Loucy (cell line): ENCODE results near the gene RALGPS1.

Source experiments
- H2AFZ ChIP-seq: fragments of 200-600 bp; sonication (generic); 2 replicates; pipeline ENCODE4 v1.6.0; 2016; ENCODE audit warnings: antibody characterized with exemption, mild to moderate bottlenecking, low read length, moderate library complexity
- H3F3A ChIP-seq: fragments of 200-600 bp; 2 replicates; pipeline ENCODE4 v1.6.0; 2016; ENCODE audit warnings: antibody characterized with exemption, low read depth, mild to moderate bottlenecking
- H3K27me3 ChIP-seq: fragments of 200-600 bp; sonication (generic); 2 replicates; pipeline ENCODE4 v1.6.1; 2014; ENCODE audit warnings: low read length, mild to moderate bottlenecking; ENCODE audit not compliant: insufficient read depth, poor library complexity, severe bottlenecking
- H3K36me3 ChIP-seq: fragments of 200-600 bp; sonication (generic); 2 replicates; pipeline ENCODE4 v1.6.1; 2016; ENCODE audit warnings: low read length; ENCODE audit not compliant: insufficient read depth
- H3K4me1 ChIP-seq: fragments of 200-600 bp; sonication (generic); 2 replicates; pipeline ENCODE4 v1.5.1; 2014; ENCODE audit warnings: low read length, mild to moderate bottlenecking; ENCODE audit not compliant: insufficient read depth, poor library complexity, severe bottlenecking
- H3K4me2 ChIP-seq: fragments of 200-600 bp; sonication (generic); 2 replicates; pipeline ENCODE4 v1.6.0; 2014; ENCODE audit warnings: antibody characterized with exemption, low read length, low read depth, mild to moderate bottlenecking; ENCODE audit not compliant: poor library complexity, severe bottlenecking
- H3K4me3 ChIP-seq: fragments of 200-600 bp; sonication (generic); 2 replicates; pipeline ENCODE4 v1.5.1; 2014; ENCODE audit warnings: low read length, mild to moderate bottlenecking, mixed read lengths; ENCODE audit not compliant: poor library complexity, severe bottlenecking
- H3K79me2 ChIP-seq: fragments of 200-600 bp; sonication (generic); 2 replicates; pipeline ENCODE4 v1.6.1; 2014; ENCODE audit warnings: low read length; ENCODE audit not compliant: insufficient read depth
- H3K9ac ChIP-seq: fragments of 200-600 bp; sonication (generic); 2 replicates; pipeline ENCODE4 v1.6.0; 2014; ENCODE audit warnings: mild to moderate bottlenecking, low read depth, low read length, moderate library complexity; ENCODE audit not compliant: poor library complexity, severe bottlenecking
- H3K9me2 ChIP-seq: fragments of 200-600 bp; sonication (generic); replicated peaks from 2 replicates; pipeline ENCODE4 v1.6.1; 2016; ENCODE audit warnings: low read depth, low read length, mixed read lengths
- H3K9me3 ChIP-seq: fragments of 200-600 bp; sonication (generic); 2 replicates; pipeline ENCODE4 v1.6.1; 2014; ENCODE audit warnings: mild to moderate bottlenecking, antibody characterized with exemption, low read length, low read depth; ENCODE audit not compliant: insufficient read depth
- H4K20me1 ChIP-seq: fragments of 200-600 bp; sonication (generic); 2 replicates; pipeline ENCODE4 v1.6.0; 2014; ENCODE audit warnings: antibody characterized with exemption, low read length, mild to moderate bottlenecking; ENCODE audit not compliant: insufficient read depth, poor library complexity, severe bottlenecking
- CTCF ChIP-seq: fragments of 200-600 bp; sonication (generic); conservative IDR thresholded peaks from 2 replicates; pipeline ENCODE4 v1.5.1; 2014; ENCODE audit warnings: mild to moderate bottlenecking, antibody characterized with exemption, low read length
- EZH2phosphoT487 ChIP-seq: fragments of 200-600 bp; IDR thresholded peaks from 2 replicates; pipeline ENCODE4 v1.6.1; 2018; ENCODE audit warnings: antibody characterized with exemption, mild to moderate bottlenecking, moderate library complexity, borderline replicate concordance

The RALGPS1 gene

GRCh38 chr9:127258606-127259471, 344.3 kb downstream of the RALGPS1 start:
- H3K9me2 ChIP-seq = no peaks in the 10 kb centered on the region
- no peaks in the 10 kb centered on the region for H3K4me1 ChIP-seq
- TF ChIP-seq CTCF (no peak), EZH2phosphoT487 (no peak)

DNA sequence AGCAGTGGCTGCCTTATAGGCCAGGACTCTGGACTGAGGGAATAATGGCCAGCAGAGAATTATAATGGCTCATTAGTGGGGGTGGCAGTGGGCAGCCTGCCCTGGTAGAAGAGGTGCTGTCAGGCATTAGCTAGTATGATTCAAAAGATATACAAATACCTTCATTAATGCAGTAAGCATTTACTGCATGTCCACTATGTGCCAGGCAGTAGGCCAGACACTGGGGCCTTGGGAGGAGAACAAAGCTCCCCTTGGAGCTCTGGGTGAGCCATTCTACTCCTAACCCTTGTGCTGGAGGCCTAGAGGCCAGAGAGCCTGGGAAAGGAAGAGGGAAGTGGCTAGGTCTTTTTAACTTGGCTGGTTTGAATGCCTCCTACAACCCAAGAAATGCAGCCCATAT, 348.0 kb downstream of the RALGPS1 start:
- no peaks in the 10 kb centered on the region for H3K36me3 ChIP-seq
- H3K9me3 ChIP-seq = no peaks in the 10 kb centered on the region
- H3K79me2 ChIP-seq = no peaks in the 10 kb centered on the region
- H3K27me3 ChIP-seq = no peaks in the 10 kb centered on the region
- H3K4me1 ChIP-seq = no peaks in the 10 kb centered on the region
- no peak overlapping the region for H2AFZ ChIP-seq
- no peaks in the 10 kb centered on the region for H4K20me1 ChIP-seq
- no peaks in the 10 kb centered on the region for H3K9me2 ChIP-seq
- no peaks in the 10 kb centered on the region for H3F3A ChIP-seq
- no peak for TF ChIP-seq CTCF
- no peak for TF ChIP-seq EZH2phosphoT487
- H3K4me2 ChIP-seq = no peak overlapping the region
- H3K9ac ChIP-seq = no peak overlapping the region
- no peak overlapping the region for H3K4me3 ChIP-seq

More at GRCh38 chr9:127258606-127259471, 344.3 kb downstream of the RALGPS1 start:
- no peaks in the 10 kb centered on the region for H3K27me3 ChIP-seq
- no peaks in the 10 kb centered on the region for H3K36me3 ChIP-seq
- H4K20me1 ChIP-seq = no peaks in the 10 kb centered on the region
- H3K4me2 ChIP-seq = no peak overlapping the region
- no peaks in the 10 kb centered on the region for H3F3A ChIP-seq
- H3K79me2 ChIP-seq = no peaks in the 10 kb centered on the region
- no peaks in the 10 kb centered on the region for H3K9me3 ChIP-seq
- H2AFZ ChIP-seq = no peak overlapping the region
- H3K4me3 ChIP-seq = no peak overlapping the region
- no peak overlapping the region for H3K9ac ChIP-seq

DNA sequence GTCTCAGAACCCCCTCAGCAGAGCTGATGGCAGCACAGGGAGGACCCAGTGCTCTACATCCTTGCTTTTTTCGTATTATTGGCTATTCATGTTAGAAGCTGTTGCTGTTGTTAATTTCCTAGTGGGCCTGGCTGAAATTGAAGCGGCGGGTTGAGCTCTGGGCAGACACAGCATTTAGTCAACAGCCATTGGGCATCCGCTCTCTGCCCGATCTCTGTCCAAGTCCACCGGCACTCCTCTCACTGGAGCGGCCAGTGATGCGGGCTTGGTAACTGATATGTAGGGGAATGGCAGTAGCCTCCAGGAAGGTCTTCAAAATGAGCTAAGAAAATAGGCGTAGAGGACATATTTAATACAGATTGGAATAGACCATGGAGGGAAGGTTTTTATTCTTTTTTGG, 348.7 kb downstream of the RALGPS1 start:
- Histone ChIP-seq H3K9ac (no peak overlapping the region), H3K9me2 (no peaks in the 10 kb centered on the region), H4K20me1 (no peaks in the 10 kb centered on the region), H3K36me3 (no peaks in the 10 kb centered on the region), H3K79me2 (no peaks in the 10 kb centered on the region), H3K4me3 (no peak overlapping the region), H3K4me2 (no peak overlapping the region), H2AFZ (no peak overlapping the region), H3F3A (no peaks in the 10 kb centered on the region), H3K4me1 (no peaks in the 10 kb centered on the region), H3K27me3 (peaks cover 4% of the 10 kb centered on the region), H3K9me3 (no peaks in the 10 kb centered on the region)
- TF ChIP-seq CTCF = no peak
- no peak for TF ChIP-seq EZH2phosphoT487
